GM10266 (cell line): ENCODE measurements around the gene RAPGEF6.
"Not testable (repeated sequence)": the region's sequence is repeated elsewhere in the genome, so short reads cannot be mapped to it uniquely, and the experiment has no call there.

Experiments
- DNase-seq: peaks from one replicate; pipeline ENCODE4 v3.0.0; 2012; ENCODE audit errors: extremely low spot score
- CTCF ChIP-seq: IDR thresholded peaks from 2 replicates; pipeline ENCODE4 v1.5.1; 2012; ENCODE audit warnings: mild to moderate bottlenecking, low read depth; ENCODE audit not compliant: control insufficient read depth, insufficient read depth; ENCODE audit errors: missing control alignments

The RAPGEF6 gene

GRCh38 chr5:131608597-131608996 is 26.4 kb downstream of the RAPGEF6 start:
- TF ChIP-seq CTCF, result no peak
- no peak for DNase-seq

DNA sequence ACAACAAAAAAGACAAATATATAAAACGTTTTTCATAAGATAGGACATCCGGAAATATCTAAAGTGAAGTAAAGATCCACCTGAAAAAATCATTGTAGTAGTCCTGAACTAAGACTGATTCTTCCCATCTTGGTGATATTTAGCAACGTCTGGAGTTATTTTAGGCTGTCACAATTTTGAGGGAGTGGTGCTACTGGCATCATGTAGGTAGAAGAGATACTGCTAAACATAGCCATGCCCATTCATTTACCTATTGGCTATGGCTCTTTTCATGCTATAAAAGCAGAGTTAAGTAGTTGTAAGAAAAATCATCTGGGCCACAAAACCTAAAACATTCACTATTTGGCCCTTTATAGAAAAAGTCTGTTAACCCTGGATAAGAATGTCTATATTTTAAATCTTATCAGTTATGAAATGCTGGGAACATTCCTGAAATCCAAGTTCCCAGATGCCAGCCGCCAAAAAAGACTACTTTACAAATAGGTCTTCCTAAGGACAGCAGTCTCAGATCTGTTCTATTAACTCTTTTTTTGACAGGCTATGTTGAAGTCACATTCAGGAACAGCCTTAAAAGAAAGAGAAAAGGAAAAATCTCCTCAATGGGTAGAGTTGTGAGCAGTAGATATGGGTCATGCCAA is 27.0 kb downstream of the RAPGEF6 start:
- DNase-seq, result no peak
- no peak for TF ChIP-seq CTCF

GRCh38 chr5:131607418-131607817 is 27.6 kb downstream of the RAPGEF6 start:
- no peak for TF ChIP-seq CTCF
- no peak for DNase-seq

- DNase-seq, result no peak
- TF ChIP-seq CTCF, result no peak
These were observed 29.9 kb downstream of the RAPGEF6 start for GRCh38 chr5:131605086-131605485.

DNA sequence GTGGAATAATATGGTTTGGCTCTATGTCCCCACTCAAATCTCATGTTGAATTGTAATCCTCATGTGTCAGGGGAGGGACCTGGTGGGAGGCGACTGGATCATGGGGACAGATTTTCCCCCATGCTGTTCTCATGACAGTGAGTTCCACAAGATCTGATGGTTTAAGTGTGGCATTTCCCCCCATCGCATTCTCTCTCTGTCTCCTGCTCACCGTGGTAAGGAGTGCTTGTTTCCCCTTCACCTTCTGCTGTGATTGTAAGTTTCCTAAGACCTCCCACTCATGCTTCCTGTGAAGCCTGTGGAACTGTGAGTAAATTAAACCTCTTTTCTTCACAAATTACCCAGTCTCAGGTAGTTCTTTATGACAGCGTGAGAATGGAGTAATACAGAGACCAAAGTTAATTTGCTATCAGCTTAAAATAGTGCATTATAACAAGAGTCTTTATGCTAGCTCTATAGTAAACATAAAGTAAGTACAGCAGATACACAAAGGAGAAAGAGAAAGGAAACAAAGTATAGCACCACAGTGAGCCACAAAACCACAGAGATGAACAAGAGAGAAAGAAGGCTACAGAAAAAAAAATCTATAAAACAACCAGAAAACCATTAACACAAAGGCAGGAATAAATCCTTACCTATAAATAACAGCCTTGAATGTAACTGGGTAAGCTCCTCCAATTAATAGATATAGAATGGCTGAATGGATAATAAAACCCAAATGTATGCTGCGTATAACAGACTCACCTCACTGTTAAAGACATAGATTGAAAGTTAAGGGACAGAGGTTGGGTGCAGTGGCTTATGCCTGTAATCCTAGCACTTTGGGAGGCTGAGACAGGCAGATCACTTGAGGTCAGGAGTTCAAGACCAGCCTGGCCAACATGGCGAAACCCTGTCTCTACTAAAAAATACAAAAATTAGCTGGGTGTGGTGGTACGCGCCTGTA is 39.7 kb downstream of the RAPGEF6 start:
- no peak for TF ChIP-seq CTCF

GRCh38 chr5:131593921-131594320 is 41.1 kb downstream of the RAPGEF6 start:
- no peak for DNase-seq
- TF ChIP-seq CTCF, result no peak

More for the DNA sequence above, 39.7 kb downstream of the RAPGEF6 start:
- DNase-seq, result peak; percentile 29

DNA sequence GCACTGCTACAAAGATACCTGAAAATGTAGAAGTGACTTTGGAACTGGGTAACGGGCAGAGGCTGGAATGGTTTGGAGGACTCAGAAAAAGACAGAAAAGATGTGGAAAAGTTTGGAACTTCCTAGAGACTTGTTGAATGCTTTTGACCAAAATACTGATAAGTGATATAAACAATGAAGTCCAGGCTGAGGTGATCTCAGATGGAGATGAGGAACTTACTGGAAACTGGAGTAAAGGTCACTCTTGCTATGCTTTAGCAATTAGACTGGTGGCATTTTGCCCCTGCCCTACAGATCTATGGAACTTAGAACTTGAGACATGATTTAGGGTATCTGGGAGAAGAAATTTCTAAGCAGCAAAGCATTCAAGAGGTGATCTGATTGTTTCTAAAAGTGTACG is 41.6 kb downstream of the RAPGEF6 start:
- DNase-seq, result not testable (repeated sequence)
